ENCODE measurements around the gene TH. TPM values are rescaled to one million over a fixed set of nuclear protein-coding genes. Genes with fewer than 3 reads are reported as not detected.

The TH gene
- polyA plus RNA-seq, 1 of the 3 experiments (the other 2 are of a cell fraction): not detected

DNA sequence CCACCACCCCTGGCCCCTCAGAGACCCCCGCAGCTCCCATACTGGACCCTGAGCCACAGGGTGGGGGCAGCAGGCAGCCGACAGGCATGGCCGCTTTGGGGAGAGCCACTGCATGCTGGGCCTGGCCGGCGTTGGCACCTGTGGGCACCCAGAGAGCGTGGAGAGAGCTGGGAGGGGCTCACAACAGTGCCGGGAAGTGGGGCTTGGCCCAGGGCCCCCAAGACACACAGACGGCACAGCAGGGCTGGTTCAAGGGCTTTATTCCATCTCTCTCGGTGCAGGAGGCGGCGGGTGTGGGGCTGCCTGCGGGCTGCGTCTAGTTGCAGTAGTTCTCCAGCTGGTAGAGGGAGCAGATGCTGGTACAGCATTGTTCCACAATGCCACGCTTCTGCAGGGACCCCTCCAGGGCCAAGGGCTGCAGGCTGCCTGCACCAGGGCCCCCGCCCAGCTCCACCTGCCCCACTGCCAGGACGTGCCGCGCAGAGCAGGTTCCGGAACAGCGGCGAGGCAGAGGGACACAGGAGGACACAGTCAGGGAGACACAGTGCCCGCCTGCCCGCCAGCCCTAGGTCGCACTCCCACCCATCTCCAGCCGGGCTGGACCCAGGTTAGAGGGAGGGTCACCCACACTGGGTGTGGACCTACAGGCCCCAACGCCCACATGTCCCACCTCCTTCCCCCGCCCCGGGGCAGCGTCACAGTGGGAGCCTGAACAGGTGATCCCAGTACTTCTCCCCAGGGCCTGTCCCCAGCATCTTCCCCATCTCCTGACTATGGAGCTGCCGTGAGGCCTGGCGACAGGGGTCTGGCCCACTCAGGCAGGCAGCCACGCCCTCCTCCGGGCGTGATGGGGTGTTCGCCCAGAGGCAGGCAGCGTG is 11.8 kb downstream of the TH start:
- Histone ChIP-seq H3K4me2 (no peak overlapping the region), H3K36me3 (replicated peaks in 1 of 2; ENCODE audit: control insufficient read depth in 1 of 2, insufficient read depth in 2 of 2, low read length in 1 of 2) (no peaks in the 10 kb centered on the region), H3K27ac (ENCODE audit: low read depth in 2 of 2, low read length in 1 of 2) (no peak overlapping the region), H3K9me2 (no peaks in the 10 kb centered on the region), H3F3A (replicated peaks; ENCODE audit: insufficient read depth) (no peaks in the 10 kb centered on the region), H3K27me3 (ENCODE audit: insufficient read depth) (no peaks in the 10 kb centered on the region), H2AFZ (ENCODE audit: low read depth) (no peak overlapping the region), H3K4me3 (ENCODE audit: low read depth in 2 of 2, low read length in 1 of 2) (no peak overlapping the region), H3K79me2 (ENCODE audit: insufficient read depth) (no peaks in the 10 kb centered on the region), H3K9ac (no peak overlapping the region), H4K20me1 (ENCODE audit: insufficient read depth) (no peaks in the 10 kb centered on the region), H3K4me1 (ENCODE audit: control insufficient read depth in 1 of 2, insufficient read depth in 2 of 2, low read depth in 1 of 2, low read length in 1 of 2) (peaks cover 0 to 18% of the 10 kb centered on the region in 2 experiments; a peak in 1 of 4 replicates), H3K9me3 (no peaks in the 10 kb centered on the region)
- POLR2A ChIA-PET: interaction anchor here (0.9 kb wide), 1 partner anchor 122 kb away, joined by 3 read pairs; no protein-coding TSS in a partner anchor
- no peak for DNase-seq
- TF ChIP-seq, protein P1, sequence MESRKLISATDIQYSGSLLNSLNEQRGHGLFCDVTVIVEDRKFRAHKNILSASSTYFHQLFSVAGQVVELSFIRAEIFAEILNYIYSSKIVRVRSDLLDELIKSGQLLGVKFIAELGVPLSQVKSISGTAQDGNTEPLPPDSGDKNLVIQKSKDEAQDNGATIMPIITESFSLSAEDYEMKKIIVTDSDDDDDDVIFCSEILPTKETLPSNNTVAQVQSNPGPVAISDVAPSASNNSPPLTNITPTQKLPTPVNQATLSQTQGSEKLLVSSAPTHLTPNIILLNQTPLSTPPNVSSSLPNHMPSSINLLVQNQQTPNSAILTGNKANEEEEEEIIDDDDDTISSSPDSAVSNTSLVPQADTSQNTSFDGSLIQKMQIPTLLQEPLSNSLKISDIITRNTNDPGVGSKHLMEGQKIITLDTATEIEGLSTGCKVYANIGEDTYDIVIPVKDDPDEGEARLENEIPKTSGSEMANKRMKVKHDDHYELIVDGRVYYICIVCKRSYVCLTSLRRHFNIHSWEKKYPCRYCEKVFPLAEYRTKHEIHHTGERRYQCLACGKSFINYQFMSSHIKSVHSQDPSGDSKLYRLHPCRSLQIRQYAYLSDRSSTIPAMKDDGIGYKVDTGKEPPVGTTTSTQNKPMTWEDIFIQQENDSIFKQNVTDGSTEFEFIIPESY (IDR thresholded peaks at IDR 0.05; ENCODE audit: borderline replicate concordance, low read depth): no peak
- no peak for TF ChIP-seq JUND (IDR thresholded peaks at IDR 0.05)
- TF ChIP-seq MXI1 (IDR thresholded peaks at IDR 0.05; ENCODE audit: low read depth, low read length): no peak
- no peak for TF ChIP-seq EP300 (IDR thresholded peaks at IDR 0.05; ENCODE audit: borderline replicate concordance in 1 of 2, low read depth in 1 of 2, low read length in 1 of 2)
- TF ChIP-seq RFX5 (IDR thresholded peaks at IDR 0.05; ENCODE audit: low read length): no peak
- TF ChIP-seq GATA2 (CRISPR knock-in tag; IDR thresholded peaks at IDR 0.05): no peak
- no peak for TF ChIP-seq NFIC (IDR thresholded peaks at IDR 0.05; ENCODE audit: borderline replicate concordance)
- no peak for TF ChIP-seq MEF2A (IDR thresholded peaks at IDR 0.05; ENCODE audit: borderline replicate concordance, low read depth)
- TF ChIP-seq, protein P2, sequence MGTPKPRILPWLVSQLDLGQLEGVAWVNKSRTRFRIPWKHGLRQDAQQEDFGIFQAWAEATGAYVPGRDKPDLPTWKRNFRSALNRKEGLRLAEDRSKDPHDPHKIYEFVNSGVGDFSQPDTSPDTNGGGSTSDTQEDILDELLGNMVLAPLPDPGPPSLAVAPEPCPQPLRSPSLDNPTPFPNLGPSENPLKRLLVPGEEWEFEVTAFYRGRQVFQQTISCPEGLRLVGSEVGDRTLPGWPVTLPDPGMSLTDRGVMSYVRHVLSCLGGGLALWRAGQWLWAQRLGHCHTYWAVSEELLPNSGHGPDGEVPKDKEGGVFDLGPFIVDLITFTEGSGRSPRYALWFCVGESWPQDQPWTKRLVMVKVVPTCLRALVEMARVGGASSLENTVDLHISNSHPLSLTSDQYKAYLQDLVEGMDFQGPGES (IDR thresholded peaks at IDR 0.05; ENCODE audit: low read depth, low read length): no peak
- CTCF ChIA-PET: interaction anchor here (0.9 to 25.3 kb wide), 11 partner anchors 9 to 507 kb away, joined by 3 to 1098 read pairs (median 9); partner anchors contain the start of genes SYT8, TH and TNNI2
- 44% methylated on average over 5 of the region's 36 CpGs for WGBS (ENCODE audit: low lambda C conversion rate)

DNA sequence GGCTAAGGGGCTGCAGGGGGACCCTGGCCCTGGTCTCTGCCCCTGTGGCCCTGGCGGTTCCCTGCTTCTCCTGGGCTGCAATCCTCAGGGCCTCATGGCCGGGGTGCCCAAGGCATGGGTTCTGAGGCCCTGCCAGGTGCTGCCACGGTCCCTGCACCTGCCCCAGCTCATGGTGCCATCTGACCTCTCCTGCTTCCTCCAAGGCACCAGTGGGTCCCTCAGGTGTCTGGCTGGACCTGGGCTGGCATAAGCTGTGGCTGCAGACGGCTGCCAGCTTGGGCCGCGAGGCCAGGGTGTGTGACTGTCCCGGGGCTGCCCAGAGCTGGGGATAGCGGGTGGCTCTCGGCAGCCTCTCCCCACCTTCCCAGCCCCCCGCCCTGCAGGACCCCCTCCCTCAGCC is 12.6 kb downstream of the TH start:
- no peak for DNase-seq
- Histone ChIP-seq H3K4me1 (ENCODE audit: control insufficient read depth in 1 of 2, insufficient read depth in 2 of 2, low read depth in 1 of 2, low read length in 1 of 2) (peaks cover 0 to 18% of the 10 kb centered on the region in 2 experiments; a peak in 1 of 4 replicates), H3K79me2 (ENCODE audit: insufficient read depth) (no peaks in the 10 kb centered on the region), H4K20me1 (ENCODE audit: insufficient read depth) (no peaks in the 10 kb centered on the region), H3K27ac (ENCODE audit: low read depth in 2 of 2, low read length in 1 of 2) (no peak overlapping the region), H3K36me3 (replicated peaks in 1 of 2; ENCODE audit: control insufficient read depth in 1 of 2, insufficient read depth in 2 of 2, low read length in 1 of 2) (no peaks in the 10 kb centered on the region), H3K4me3 (ENCODE audit: low read depth in 2 of 2, low read length in 1 of 2) (no peak overlapping the region), H3F3A (replicated peaks; ENCODE audit: insufficient read depth) (no peaks in the 10 kb centered on the region), H2AFZ (ENCODE audit: low read depth) (no peak overlapping the region), H3K9ac (no peak overlapping the region), H3K9me3 (no peaks in the 10 kb centered on the region), H3K27me3 (ENCODE audit: insufficient read depth) (no peaks in the 10 kb centered on the region), H3K4me2 (no peak overlapping the region), H3K9me2 (no peaks in the 10 kb centered on the region)
- WGBS (ENCODE audit: low lambda C conversion rate): 70% methylated on average over 7 of the region's 10 CpGs
- ChIA-PET POLR2A (no interaction called here), CTCF (interaction anchor here (1.6 to 25.3 kb wide), 9 partner anchors 8 to 519 kb away, joined by 3 to 1098 read pairs (median 230); partner anchors contain the start of genes SYT8, TH and TNNI2)
- TF ChIP-seq NFIC (IDR thresholded peaks at IDR 0.05; ENCODE audit: borderline replicate concordance) (no peak), POLR2AphosphoS5 (IDR thresholded peaks at IDR 0.05; ENCODE audit: low read depth, low read length) (no peak), EP300 (IDR thresholded peaks at IDR 0.05; ENCODE audit: borderline replicate concordance in 1 of 2, low read depth in 1 of 2, low read length in 1 of 2) (no peak), RFX5 (IDR thresholded peaks at IDR 0.05; ENCODE audit: low read length) (no peak), RXRA (IDR thresholded peaks at IDR 0.05; ENCODE audit: borderline replicate concordance, low read depth) (no peak), MXI1 (IDR thresholded peaks at IDR 0.05; ENCODE audit: low read depth, low read length) (no peak), TAF1 (IDR thresholded peaks at IDR 0.05; ENCODE audit: borderline replicate concordance, low read depth, low read length) (no peak)
- TF ChIP-seq, protein P1 (IDR thresholded peaks at IDR 0.05; ENCODE audit: borderline replicate concordance, low read depth): no peak
- TF ChIP-seq, protein P3, sequence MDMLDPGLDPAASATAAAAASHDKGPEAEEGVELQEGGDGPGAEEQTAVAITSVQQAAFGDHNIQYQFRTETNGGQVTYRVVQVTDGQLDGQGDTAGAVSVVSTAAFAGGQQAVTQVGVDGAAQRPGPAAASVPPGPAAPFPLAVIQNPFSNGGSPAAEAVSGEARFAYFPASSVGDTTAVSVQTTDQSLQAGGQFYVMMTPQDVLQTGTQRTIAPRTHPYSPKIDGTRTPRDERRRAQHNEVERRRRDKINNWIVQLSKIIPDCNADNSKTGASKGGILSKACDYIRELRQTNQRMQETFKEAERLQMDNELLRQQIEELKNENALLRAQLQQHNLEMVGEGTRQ (IDR thresholded peaks at IDR 0.05; ENCODE audit: borderline replicate concordance, low read depth, low read length): no peak
- TF ChIP-seq, protein P4, sequence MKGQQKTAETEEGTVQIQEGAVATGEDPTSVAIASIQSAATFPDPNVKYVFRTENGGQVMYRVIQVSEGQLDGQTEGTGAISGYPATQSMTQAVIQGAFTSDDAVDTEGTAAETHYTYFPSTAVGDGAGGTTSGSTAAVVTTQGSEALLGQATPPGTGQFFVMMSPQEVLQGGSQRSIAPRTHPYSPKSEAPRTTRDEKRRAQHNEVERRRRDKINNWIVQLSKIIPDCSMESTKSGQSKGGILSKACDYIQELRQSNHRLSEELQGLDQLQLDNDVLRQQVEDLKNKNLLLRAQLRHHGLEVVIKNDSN (IDR thresholded peaks at IDR 0.05; ENCODE audit: borderline replicate concordance, low read depth): no peak
